CD4-positive, alpha-beta T cell treated with Interleukin-12 subunit alpha and Interleukin-12 subunit beta, for 1 hour (primary cell): Measurements from ENCODE around the gene NEK8.
A peak's percentile ranks its signal among the peaks of the same experiment; 100 is the strongest.

Experiments used
- DNase-seq: peaks from one replicate; pipeline ENCODE4 v3.0.0-alpha.2; 2020

The NEK8 gene

GRCh38 chr17:28746611-28747050, 18.0 kb downstream of the NEK8 start:
- DNase-seq: no peak

- no peak for DNase-seq
Measured at GRCh38 chr17:28747051-28747691, 18.6 kb downstream of the NEK8 start.

GRCh38 chr17:28747801-28748750, 19.5 kb downstream of the NEK8 start:
- DNase-seq: no peak

GRCh38 chr17:28748852-28749515, 20.4 kb downstream of the NEK8 start:
- no peak for DNase-seq

- no peak for DNase-seq
Measured at GRCh38 chr17:28749516-28750177, 21.1 kb downstream of the NEK8 start.

GRCh38 chr17:28750178-28751047, 21.8 kb downstream of the NEK8 start:
- peak; percentile 91 for DNase-seq

GRCh38 chr17:28751600-28752366, 23.2 kb downstream of the NEK8 start:
- DNase-seq: no peak

GRCh38 chr17:28755486-28755885, 26.9 kb downstream of the NEK8 start:
- no peak for DNase-seq

- no peak for DNase-seq
Measured at GRCh38 chr17:28756049-28756804, 27.6 kb downstream of the NEK8 start.

GRCh38 chr17:28758411-28759121, 30.0 kb downstream of the NEK8 start:
- DNase-seq: no peak

- no peak for DNase-seq
Measured at GRCh38 chr17:28759256-28759865, 30.8 kb downstream of the NEK8 start.

- no peak for DNase-seq
Measured at GRCh38 chr17:28760601-28761562, 32.3 kb downstream of the NEK8 start.

- no peak for DNase-seq
Measured at GRCh38 chr17:28763137-28763799, 34.7 kb downstream of the NEK8 start.

- peak; percentile 82 for DNase-seq
Measured at GRCh38 chr17:28763804-28764266, 35.2 kb downstream of the NEK8 start.

GRCh38 chr17:28765038-28765437, 36.5 kb downstream of the NEK8 start:
- no peak for DNase-seq

- no peak for DNase-seq
Measured at GRCh38 chr17:28773736-28774135, 45.1 kb downstream of the NEK8 start.

- DNase-seq: no peak
Measured at GRCh38 chr17:28774206-28774605, 45.6 kb downstream of the NEK8 start.
